Ishikawa (cell line): ENCODE results near the gene NIPA2.

Experiments used
- EP300 ChIP-seq: IDR thresholded peaks from 2 replicates; pipeline ENCODE4 v1.6.1; 2012; ENCODE audit warnings: borderline replicate concordance
- FOXM1 ChIP-seq: IDR thresholded peaks from 2 replicates; pipeline ENCODE4 v1.6.1; 2012; ENCODE audit warnings: low read depth, borderline replicate concordance
- RAD21 ChIP-seq: IDR thresholded peaks from 2 replicates; pipeline ENCODE4 v1.6.1; 2012; ENCODE audit warnings: low read depth
- TEAD4 ChIP-seq: IDR thresholded peaks from 2 replicates; pipeline ENCODE4 v1.6.1; 2012
- YY1 ChIP-seq: IDR thresholded peaks from 2 replicates; pipeline ENCODE4 v1.6.1; 2012; ENCODE audit warnings: low read depth

DNA sequence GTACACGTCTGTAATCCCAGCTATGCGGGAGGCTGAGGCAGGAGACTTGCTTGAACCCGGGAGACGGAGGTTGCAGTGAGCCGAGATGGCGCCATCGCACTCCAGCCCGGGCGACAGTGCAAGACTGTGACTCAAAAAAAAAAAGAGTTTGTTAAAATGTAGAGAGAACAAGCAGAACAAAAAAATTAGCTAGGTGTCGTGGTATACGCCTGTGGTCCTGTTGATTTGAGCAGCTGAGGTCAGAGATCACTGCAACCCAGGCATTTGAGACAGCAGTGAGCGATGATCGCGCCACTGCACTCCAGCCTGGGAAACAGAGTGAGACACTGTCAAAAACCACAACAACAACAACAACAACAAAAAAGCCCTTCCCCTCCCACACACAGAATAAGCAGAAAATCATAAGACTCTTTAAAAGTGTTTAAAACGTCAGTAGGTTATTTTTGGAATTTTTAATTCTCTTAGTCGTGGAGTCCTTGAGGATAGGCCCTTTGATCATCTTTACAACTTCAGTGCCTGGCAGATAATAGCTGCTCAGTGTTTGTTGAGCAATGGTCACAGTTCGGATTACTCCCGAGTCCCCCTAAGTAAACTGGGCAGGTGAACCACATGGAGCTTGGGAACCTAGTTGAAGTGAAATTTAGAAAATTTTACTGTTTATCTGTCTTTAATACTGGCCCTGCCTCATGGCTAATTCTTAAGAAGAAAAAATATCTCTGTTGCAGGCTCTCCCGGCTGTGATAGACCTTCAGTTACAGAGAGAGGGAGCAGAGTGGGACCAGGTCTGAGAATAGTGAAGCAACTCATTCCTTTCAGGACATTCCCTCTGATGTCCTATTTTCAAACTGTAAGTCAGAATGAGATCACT lies 6.2 kb downstream of the NIPA2 start:
- no peak for TF ChIP-seq RAD21
- no peak for TF ChIP-seq EP300
- TF ChIP-seq TEAD4, result no peak
- TF ChIP-seq FOXM1, result no peak
- TF ChIP-seq YY1, result no peak
